HG03103 (cell line): ENCODE results near the gene CAPN2.
A peak's percentile ranks its signal among the peaks of the same experiment; 100 is the strongest.
"Not testable (repeated sequence)": the region's sequence is repeated elsewhere in the genome, so short reads cannot be mapped to it uniquely, and the experiment has no call there.

ENCODE experiments used
- ATAC-seq: cut with Tn5 transposase; IDR thresholded peaks from one replicate; pipeline ENCODE4 v1.9.1; 2021; ENCODE audit warnings: low read depth; ENCODE audit not compliant: unreplicated experiment

CAPN2 gene

GRCh38 chr1:223736638-223737037 lies 24.3 kb downstream of the CAPN2 start:
- ATAC-seq = not testable (repeated sequence)

GRCh38 chr1:223737342-223737741 lies 25.0 kb downstream of the CAPN2 start:
- ATAC-seq = no peak

GRCh38 chr1:223738465-223739365 lies 26.4 kb downstream of the CAPN2 start:
- no peak for ATAC-seq

GRCh38 chr1:223739366-223740037 lies 27.2 kb downstream of the CAPN2 start:
- ATAC-seq = no peak

GRCh38 chr1:223740038-223740736 lies 27.8 kb downstream of the CAPN2 start:
- not testable (repeated sequence) for ATAC-seq

GRCh38 chr1:223741861-223742260 lies 29.5 kb downstream of the CAPN2 start:
- no peak for ATAC-seq

GRCh38 chr1:223742856-223743517 lies 30.6 kb downstream of the CAPN2 start:
- ATAC-seq = no peak

- ATAC-seq = no peak
Measured at GRCh38 chr1:223745731-223746130, 33.4 kb downstream of the CAPN2 start.

GRCh38 chr1:223747838-223748335 lies 35.5 kb downstream of the CAPN2 start:
- no peak for ATAC-seq

- peak; percentile 51 for ATAC-seq
Measured at GRCh38 chr1:223748405-223748772, 36.0 kb downstream of the CAPN2 start.

- ATAC-seq = no peak
Measured at GRCh38 chr1:223748773-223749733, 36.7 kb downstream of the CAPN2 start.

- no peak for ATAC-seq
Measured at GRCh38 chr1:223750730-223751570, 38.6 kb downstream of the CAPN2 start.

GRCh38 chr1:223751696-223752095 lies 39.4 kb downstream of the CAPN2 start:
- ATAC-seq = no peak

GRCh38 chr1:223752721-223753515 lies 40.6 kb downstream of the CAPN2 start:
- ATAC-seq = no peak

- ATAC-seq = no peak
Measured at GRCh38 chr1:223754681-223755431, 42.5 kb downstream of the CAPN2 start.

- no peak for ATAC-seq
Measured at GRCh38 chr1:223755432-223755792, 43.1 kb downstream of the CAPN2 start.
